GM12878 (cell line): ENCODE data around the gene NRN1L. TPM values are rescaled to one million over a fixed set of nuclear protein-coding genes. Genes with fewer than 3 reads are reported as not detected.

Experiments
- ATAC-seq: fragments of 200-7000 bp; cut with Tn5 transposase; 3 replicates; pipeline ENCODE4 v1.9.1; 2020; ENCODE audit warnings: mild to moderate bottlenecking, moderate library complexity
- BruUV-seq: library from RNA; stranded (reverse); fragments of 400-500 nt; replicated peaks from 2 replicates; lab custom pipeline; 2021; lab: Mats Ljungman, UMichigan
- CTCF ChIA-PET: fragments of 300-600 bp; sonication (Branson Sonifier 250); formaldehyde crosslinking; extraction: SDS; loops from one replicate; lab custom pipeline; 2021; ENCODE audit warnings: inconsistent platforms; lab: Yijun Ruan, JAX
- POLR2A ChIA-PET: fragments of 350-600 bp; formaldehyde crosslinking; extraction: SDS; loops from one replicate; lab custom pipeline; 2021; ENCODE audit warnings: inconsistent platforms; lab: Charles Lee
- RAD21 ChIA-PET: fragments of 300-600 bp; sonication (Branson Sonifier 250); formaldehyde crosslinking; loops from one replicate; lab custom pipeline; 2023; ENCODE audit warnings: antibody characterized with exemption; ENCODE audit not compliant: unreplicated experiment; lab: Charles Lee
- SMC1A ChIA-PET: fragments of 300-600 bp; sonication (Branson Sonifier 250); formaldehyde crosslinking; loops from one replicate; lab custom pipeline; 2023; ENCODE audit not compliant: unreplicated experiment, uncharacterized antibody; lab: Charles Lee
- DNase-seq: peaks from one replicate; pipeline ENCODE4 v3.0.0-alpha.2; 2011; ENCODE audit warnings: low read depth, low spot score
- FAIRE-seq: peaks from 3 replicates; lab custom pipeline; 2011; peaks lifted over from hg19 to GRCh38; lab: Jason Lieb, UNC
- H2AFZ ChIP-seq: 2 replicates; pipeline ENCODE4 v1.6.0; 2011; ENCODE audit warnings: low read depth, low read length, control low read depth; ENCODE audit not compliant: control insufficient read depth
- H3K27ac ChIP-seq: 2 replicates; pipeline ENCODE4 v1.5.1; 2011; ENCODE audit warnings: control low read depth; ENCODE audit not compliant: control insufficient read depth, insufficient read depth
- H3K27me3 ChIP-seq, 2 experiments: replicated peaks in 1 of 2; 2 replicates each; pipeline versions ENCODE4 v1.6.0 to v1.6.1; 2011; ENCODE audit warnings: low read length in 1 of 2; ENCODE audit not compliant: control insufficient read depth in 2 of 2, insufficient read depth in 2 of 2
- H3K36me3 ChIP-seq, 2 experiments: 2 replicates each; pipeline ENCODE4 v1.5.1; 2011; ENCODE audit warnings: low read length in 1 of 2; ENCODE audit not compliant: control insufficient read depth in 2 of 2, insufficient read depth in 2 of 2
- H3K4me1 ChIP-seq: 2 replicates; pipeline ENCODE4 v1.6.1; 2011; ENCODE audit warnings: mild to moderate bottlenecking, low read length, moderate library complexity, mixed read lengths; ENCODE audit not compliant: control insufficient read depth, insufficient read depth
- H3K4me2 ChIP-seq: 2 replicates; pipeline ENCODE4 v1.6.0; 2011; ENCODE audit warnings: control low read depth; ENCODE audit not compliant: control insufficient read depth, insufficient read depth
- H3K4me3 ChIP-seq: fragments of 200-600 bp; sonication (generic); 2 replicates; pipeline ENCODE4 v1.5.1; 2016
- H3K79me2 ChIP-seq: 2 replicates; pipeline ENCODE4 v1.6.0; 2011; ENCODE audit warnings: low read length; ENCODE audit not compliant: control insufficient read depth, insufficient read depth
- H3K9ac ChIP-seq: 2 replicates; pipeline ENCODE4 v1.8.0; 2011; ENCODE audit warnings: low read length, control low read depth, mixed read lengths; ENCODE audit not compliant: control insufficient read depth, insufficient read depth
- H3K9me3 ChIP-seq: replicated peaks from 3 replicates; pipeline ENCODE4 v1.5.1; 2011; ENCODE audit warnings: mild to moderate bottlenecking, low read length; ENCODE audit not compliant: control insufficient read depth, insufficient read depth
- H4K20me1 ChIP-seq: 2 replicates; pipeline ENCODE4 v1.6.0; 2011; ENCODE audit not compliant: control insufficient read depth, insufficient read depth
- BACH1 ChIP-seq: fragments of 450-650 bp; IDR thresholded peaks from 2 replicates; pipeline ENCODE4 v1.6.1; 2017; ENCODE audit warnings: mild to moderate bottlenecking, borderline replicate concordance
- CREB1 ChIP-seq: IDR thresholded peaks from 2 replicates; pipeline ENCODE4 v1.6.1; 2012; ENCODE audit warnings: low read depth, mild to moderate bottlenecking, inconsistent platforms
- IRF4 ChIP-seq: IDR thresholded peaks from 2 replicates; pipeline ENCODE4 v1.6.1; 2011; ENCODE audit warnings: low read depth, low read length
- KAT2A ChIP-seq: conservative IDR thresholded peaks from 2 replicates; pipeline ENCODE4 v1.6.1; 2011; ENCODE audit warnings: low read depth, low read length; ENCODE audit not compliant: control insufficient read depth
- LARP7 ChIP-seq: fragments of 450-650 bp; IDR thresholded peaks from 2 replicates; pipeline ENCODE4 v1.6.1; 2017; ENCODE audit warnings: mild to moderate bottlenecking
- NFYB ChIP-seq: IDR thresholded peaks from 2 replicates; pipeline ENCODE4 v1.6.1; 2011; ENCODE audit warnings: low read depth, mild to moderate bottlenecking, low read length, improper control_type of control experiment, moderate library complexity; ENCODE audit not compliant: insufficient read depth
- NRF1 ChIP-seq: conservative IDR thresholded peaks from 2 replicates; pipeline ENCODE4 v1.6.1; 2011; ENCODE audit warnings: mild to moderate bottlenecking, low read depth, low read length, improper control_type of control experiment
- PAX5 ChIP-seq: IDR thresholded peaks from 2 replicates; pipeline ENCODE4 v1.6.1; 2011; ENCODE audit warnings: low read depth, low read length, borderline replicate concordance
- PBX3 ChIP-seq: IDR thresholded peaks from 2 replicates; pipeline ENCODE4 v1.6.1; 2011; ENCODE audit warnings: mild to moderate bottlenecking, low read depth, low read length, moderate library complexity; ENCODE audit not compliant: insufficient replicate concordance
- RBBP5 ChIP-seq: fragments of 200-600 bp; sonication (generic); conservative IDR thresholded peaks from 2 replicates; pipeline ENCODE4 v1.6.1; 2016
- SIX5 ChIP-seq: IDR thresholded peaks from 2 replicates; pipeline ENCODE4 v1.6.1; 2011; ENCODE audit warnings: mild to moderate bottlenecking, low read depth, low read length, moderate library complexity; ENCODE audit not compliant: severe bottlenecking
- SKIL ChIP-seq: fragments of 450-650 bp; IDR thresholded peaks from 2 replicates; pipeline ENCODE4 v1.6.1; 2017; ENCODE audit warnings: mild to moderate bottlenecking, low read depth, inconsistent platforms; ENCODE audit not compliant: poor library complexity, severe bottlenecking
- SMARCA5 ChIP-seq: fragments of 450-650 bp; IDR thresholded peaks from 2 replicates; pipeline ENCODE4 v1.6.1; 2017; ENCODE audit warnings: mild to moderate bottlenecking
- SREBF1 ChIP-seq: IDR thresholded peaks from 2 replicates; pipeline ENCODE4 v1.6.1; 2012; ENCODE audit warnings: mild to moderate bottlenecking, low read length
- SRF ChIP-seq, 2 experiments: IDR thresholded peaks; 2 replicates each; pipeline ENCODE4 v1.6.1; 2011; ENCODE audit warnings: low read depth in 2 of 2, low read length in 2 of 2, mild to moderate bottlenecking in 1 of 2, moderate library complexity in 1 of 2
- WRNIP1 ChIP-seq: IDR thresholded peaks from 2 replicates; pipeline ENCODE4 v1.6.1; 2011; ENCODE audit warnings: low read depth, low read length, improper control_type of control experiment, borderline replicate concordance
- ZNF207 ChIP-seq: fragments of 450-650 bp; IDR thresholded peaks from 2 replicates; pipeline ENCODE4 v1.6.1; 2014; ENCODE audit warnings: antibody characterized with exemption, mild to moderate bottlenecking, borderline replicate concordance
- ZSCAN29 ChIP-seq: fragments of 450-650 bp; IDR thresholded peaks from 2 replicates; pipeline ENCODE4 v1.6.1; 2017; ENCODE audit warnings: mild to moderate bottlenecking, moderate library complexity
- WGBS: methylation state at CpG from one replicate; pipeline ENCODE4 v1.1.6; 2016; ENCODE audit warnings: low lambda C conversion rate; ENCODE audit not compliant: insufficient replicate concordance, insufficient coverage; ENCODE audit errors: missing lambda C conversion rate; 5-methylcytosine and 5-hydroxymethylcytosine counted together
- in situ Hi-C: fragments of 300-500 bp; cut with MboI; formaldehyde crosslinking; loops from 9 replicates; pipeline ENCODE4 v1.14.3; 2018; ENCODE audit warnings: mixed read lengths
- intact Hi-C: fragments of 100-400 bp; cut with micrococcal nuclease; formaldehyde crosslinking; loops from one replicate; pipeline ENCODE4 v1.14.2; 2022; ENCODE audit not compliant: unreplicated experiment
- polyA plus RNA-seq, 11 experiments: library from polyadenylated mRNA; depleted of rRNA in 4 of 11; unstranded in 6 of 11; stranded (reverse) in 5 of 11; fragments of >200 nt; fragmentation: Nextera tagmentation in 4 of 11; fragmentation: Illumina TruSeq in 1 of 11; extraction: Ambion mirVana in 4 of 11; extraction: Trizol in 1 of 11; gene quantifications; 1 replicate in 1 of 11; 2 replicates in 10 of 11; pipeline versions ENCODE4 v1.2.1 to v1.2.3, GENCODE V29; 2011 to 2016; ENCODE audit warnings: inconsistent platforms in 2 of 11, missing spikeins in 2 of 11, low read depth in 1 of 11
- total RNA-seq, 4 experiments: library from RNA; depleted of rRNA in 3 of 4; stranded (reverse); fragments of >200 nt in 3 of 4; fragmentation: Illumina TruSeq in 1 of 4; extraction: Trizol in 1 of 4; gene quantifications; 2 replicates each; pipeline versions ENCODE4 v1.2.1 to v1.2.3, GENCODE V29; 2013 to 2021
- TF ChIP-seq, protein P1 (sequence below): fragments of 450-650 bp; IDR thresholded peaks from 2 replicates; pipeline ENCODE4 v1.6.1; 2014; ENCODE audit warnings: mild to moderate bottlenecking
- TF ChIP-seq, protein P2 (sequence below): IDR thresholded peaks from 2 replicates; pipeline ENCODE4 v1.6.1; 2012; ENCODE audit warnings: low read depth, low read length, improper control_type of control experiment

NRN1L gene
- total and polyA plus RNA-seq, 10 of the 15 experiments (the other 5 are each of a cell fraction or from before 2014, with no cell fraction given) = 0.11 to 0.99 (median 0.28) TPM; not detected in 3

- Histone ChIP-seq H3K9me3 (no peaks in the 10 kb centered on the region), H3K4me1 (no peaks in the 10 kb centered on the region), H3K4me2 (no peak overlapping the region), H4K20me1 (no peaks in the 10 kb centered on the region), H3K9ac (no peak overlapping the region), H2AFZ (no peak overlapping the region), H3K27me3 (no peaks in the 10 kb centered on the region), H3K79me2 (no peaks in the 10 kb centered on the region), H3K4me3 (no peak overlapping the region), H3K27ac (no peak overlapping the region), H3K36me3 (peaks cover 9 to 27% of the 10 kb centered on the region in 2 experiments; a peak in 3 of 4 replicates)
- TF ChIP-seq CREB1 = no peak
- no peak for TF ChIP-seq ZSCAN29
- no peak for TF ChIP-seq BACH1
- no peak for TF ChIP-seq SIX5
- TF ChIP-seq, protein P1, sequence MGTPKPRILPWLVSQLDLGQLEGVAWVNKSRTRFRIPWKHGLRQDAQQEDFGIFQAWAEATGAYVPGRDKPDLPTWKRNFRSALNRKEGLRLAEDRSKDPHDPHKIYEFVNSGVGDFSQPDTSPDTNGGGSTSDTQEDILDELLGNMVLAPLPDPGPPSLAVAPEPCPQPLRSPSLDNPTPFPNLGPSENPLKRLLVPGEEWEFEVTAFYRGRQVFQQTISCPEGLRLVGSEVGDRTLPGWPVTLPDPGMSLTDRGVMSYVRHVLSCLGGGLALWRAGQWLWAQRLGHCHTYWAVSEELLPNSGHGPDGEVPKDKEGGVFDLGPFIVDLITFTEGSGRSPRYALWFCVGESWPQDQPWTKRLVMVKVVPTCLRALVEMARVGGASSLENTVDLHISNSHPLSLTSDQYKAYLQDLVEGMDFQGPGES = no peak
- no peak for TF ChIP-seq IRF4
- TF ChIP-seq KAT2A = no peak
- no peak for TF ChIP-seq WRNIP1
- TF ChIP-seq NRF1 = no peak
- no peak for TF ChIP-seq ZNF207
- TF ChIP-seq PBX3 = no peak
- no peak for TF ChIP-seq SRF (IDR thresholded peaks at IDR 0.05; ENCODE audit: low read depth in 2 of 2, low read length in 2 of 2)
- no peak for TF ChIP-seq PAX5
- TF ChIP-seq SREBF1 = no peak
- TF ChIP-seq SKIL = no peak
- no peak for TF ChIP-seq NFYB
- TF ChIP-seq SMARCA5 = no peak
- TF ChIP-seq, protein P2, sequence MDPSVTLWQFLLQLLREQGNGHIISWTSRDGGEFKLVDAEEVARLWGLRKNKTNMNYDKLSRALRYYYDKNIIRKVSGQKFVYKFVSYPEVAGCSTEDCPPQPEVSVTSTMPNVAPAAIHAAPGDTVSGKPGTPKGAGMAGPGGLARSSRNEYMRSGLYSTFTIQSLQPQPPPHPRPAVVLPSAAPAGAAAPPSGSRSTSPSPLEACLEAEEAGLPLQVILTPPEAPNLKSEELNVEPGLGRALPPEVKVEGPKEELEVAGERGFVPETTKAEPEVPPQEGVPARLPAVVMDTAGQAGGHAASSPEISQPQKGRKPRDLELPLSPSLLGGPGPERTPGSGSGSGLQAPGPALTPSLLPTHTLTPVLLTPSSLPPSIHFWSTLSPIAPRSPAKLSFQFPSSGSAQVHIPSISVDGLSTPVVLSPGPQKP = no peak
- TF ChIP-seq LARP7 = no peak
- TF ChIP-seq RBBP5 = no peak
- ChIA-PET RAD21 (interaction anchor here (1.0 to 1.1 kb wide), 2 partner anchors 11 to 231 kb away, joined by 3 read pairs; no protein-coding TSS in a partner anchor), CTCF (interaction anchor here (1.1 to 5.6 kb wide), 3 partner anchors 12 to 155 kb away, joined by 4 to 39 read pairs (median 5); partner anchors contain the start of gene EDC4), POLR2A (no interaction called here), SMC1A (interaction anchor here (1.0 kb wide), 1 partner anchor 28 kb away, joined by 3 read pairs; no protein-coding TSS in a partner anchor)
- WGBS = 94% methylated on average over 5 of the region's 5 CpGs
- FAIRE-seq = no peak
- no TSS peak for BruUV-seq
- no peak for DNase-seq
- intact Hi-C loops (no loop called here), in situ Hi-C loops (no loop called here)
- ATAC-seq = no peak
Observed at GRCh38 chr16:67886387-67886786, 1.7 kb downstream of the NRN1L start.
